Measurements from ENCODE around the gene ARHGEF12.

Gene ARHGEF12

GRCh38 chr11:120404495-120404894, 68.3 kb downstream of the ARHGEF12 start:
- no peaks in the 10 kb centered on the region for H3K9me3 ChIP-seq (ENCODE audit: control insufficient read depth in 1 of 2, low read length in 2 of 2)
- no peaks in the 10 kb centered on the region for H3K27me3 ChIP-seq (ENCODE audit: control insufficient read depth in 1 of 2, insufficient read depth in 2 of 2, low read length in 2 of 2)
- H3K4me1 ChIP-seq (ENCODE audit: control insufficient read depth in 1 of 2, insufficient read depth in 2 of 2, low read length in 2 of 2): peaks cover 15 to 19% of the 10 kb centered on the region in 2 donors
- peaks cover 2 to 9% of the 10 kb centered on the region in 2 donors for H3K36me3 ChIP-seq (ENCODE audit: control insufficient read depth in 1 of 2, insufficient read depth in 2 of 2, low read length in 2 of 2)
- no peak overlapping the region for H3K9ac ChIP-seq (ENCODE audit: low read depth in 1 of 2, low read length in 2 of 2)
- H3K4me3 ChIP-seq (ENCODE audit: low read depth in 1 of 2, low read length in 2 of 2): no peak overlapping the region
- no peak overlapping the region for H3K27ac ChIP-seq (ENCODE audit: low read depth, low read length)

DNA sequence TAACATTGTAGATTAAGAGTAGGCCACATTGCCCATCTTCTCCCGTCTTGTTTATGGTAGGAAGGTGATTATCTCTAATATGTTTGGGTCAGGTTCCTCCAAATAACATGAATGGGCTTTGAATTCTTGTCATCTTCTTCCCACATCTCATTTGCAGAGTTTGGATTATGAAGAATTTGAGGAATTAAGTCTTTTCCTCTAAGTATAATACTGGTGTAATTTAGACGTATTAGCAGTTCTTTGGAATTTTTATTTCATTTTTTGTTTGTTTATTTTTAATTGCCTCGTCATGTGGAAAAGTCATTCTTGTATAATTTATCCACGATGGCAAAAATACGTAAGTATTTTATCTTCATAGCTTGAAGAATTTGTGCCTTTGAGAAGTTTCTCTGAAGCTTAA, 73.4 kb downstream of the ARHGEF12 start:
- Histone ChIP-seq H3K27me3 (ENCODE audit: control insufficient read depth in 1 of 2, insufficient read depth in 2 of 2, low read length in 2 of 2) (no peaks in the 10 kb centered on the region), H3K4me3 (ENCODE audit: low read depth in 1 of 2, low read length in 2 of 2) (no peak overlapping the region), H3K9me3 (ENCODE audit: control insufficient read depth in 1 of 2, low read length in 2 of 2) (no peaks in the 10 kb centered on the region), H3K9ac (ENCODE audit: low read depth in 1 of 2, low read length in 2 of 2) (no peak overlapping the region), H3K4me1 (ENCODE audit: control insufficient read depth in 1 of 2, insufficient read depth in 2 of 2, low read length in 2 of 2) (no peaks in the 10 kb centered on the region), H3K36me3 (ENCODE audit: control insufficient read depth in 1 of 2, insufficient read depth in 2 of 2, low read length in 2 of 2) (peaks cover 2 to 14% of the 10 kb centered on the region in 2 donors), H3K27ac (ENCODE audit: low read depth, low read length) (no peak overlapping the region)

DNA sequence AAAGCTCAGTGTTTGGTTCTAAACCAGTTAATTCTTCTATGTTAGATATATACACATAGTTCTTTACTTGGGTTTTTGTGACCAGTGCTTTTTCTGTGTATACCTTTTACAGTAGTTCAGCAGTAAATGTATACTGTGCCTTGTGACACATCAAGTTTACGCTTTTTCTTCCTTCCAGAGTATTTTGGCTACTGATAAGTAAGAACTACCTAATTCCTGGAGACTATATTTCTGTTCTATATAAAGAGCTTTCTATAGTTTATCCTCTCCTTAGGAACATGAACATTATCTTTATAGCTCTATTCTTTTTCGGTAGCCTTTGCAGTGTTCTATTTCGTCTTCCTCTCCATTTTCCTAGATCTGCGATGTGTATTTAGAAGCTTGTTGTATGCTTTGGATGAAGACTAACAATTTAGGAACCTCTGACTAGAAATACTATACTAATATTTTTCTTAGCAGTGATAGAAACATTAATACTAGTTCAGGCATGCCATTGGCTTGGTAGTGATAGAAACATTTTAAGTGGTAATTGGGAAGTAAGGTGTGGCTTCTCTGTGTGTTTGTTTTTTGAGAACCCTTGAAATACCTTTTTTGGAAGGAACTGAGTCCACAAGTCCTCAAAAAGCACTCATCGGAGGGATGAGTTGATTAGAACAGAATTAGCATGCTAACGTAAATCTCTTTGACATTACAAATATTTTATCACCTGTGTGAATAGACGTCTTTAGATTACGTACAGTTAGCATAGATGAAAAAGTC, 74.6 kb downstream of the ARHGEF12 start:
- no peaks in the 10 kb centered on the region for H3K4me1 ChIP-seq (ENCODE audit: control insufficient read depth in 1 of 2, insufficient read depth in 2 of 2, low read length in 2 of 2)
- H3K4me3 ChIP-seq (ENCODE audit: low read depth in 1 of 2, low read length in 2 of 2): no peak overlapping the region
- peaks cover 2 to 14% of the 10 kb centered on the region in 2 donors for H3K36me3 ChIP-seq (ENCODE audit: control insufficient read depth in 1 of 2, insufficient read depth in 2 of 2, low read length in 2 of 2)
- H3K27me3 ChIP-seq (ENCODE audit: control insufficient read depth in 1 of 2, insufficient read depth in 2 of 2, low read length in 2 of 2): no peaks in the 10 kb centered on the region
- H3K9ac ChIP-seq (ENCODE audit: low read depth in 1 of 2, low read length in 2 of 2): no peak overlapping the region
- no peak overlapping the region for H3K27ac ChIP-seq (ENCODE audit: low read depth, low read length)
- H3K9me3 ChIP-seq (ENCODE audit: control insufficient read depth in 1 of 2, low read length in 2 of 2): no peaks in the 10 kb centered on the region

DNA sequence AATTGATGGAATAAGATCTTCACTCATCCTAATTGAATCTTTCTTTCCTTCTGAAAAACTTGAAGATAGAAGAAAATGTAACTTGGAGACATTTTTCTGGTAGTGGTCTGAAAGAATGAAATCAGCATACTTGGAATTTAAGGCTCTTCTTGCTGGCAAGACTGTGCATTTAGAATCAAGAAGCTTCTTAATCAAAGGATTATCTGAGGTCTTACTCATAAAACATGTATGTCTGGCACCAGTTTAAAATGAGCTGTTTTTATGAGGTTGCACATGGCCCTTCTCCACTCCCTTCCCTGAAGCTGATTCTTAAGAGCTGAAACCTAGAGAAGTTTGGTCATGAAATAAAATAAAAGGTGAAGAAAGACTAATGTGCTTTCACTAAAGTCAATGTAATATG, 77.3 kb downstream of the ARHGEF12 start:
- Histone ChIP-seq H3K9me3 (ENCODE audit: control insufficient read depth in 1 of 2, low read length in 2 of 2) (no peaks in the 10 kb centered on the region), H3K9ac (ENCODE audit: low read depth in 1 of 2, low read length in 2 of 2) (no peak overlapping the region), H3K4me3 (ENCODE audit: low read depth in 1 of 2, low read length in 2 of 2) (no peak overlapping the region), H3K36me3 (ENCODE audit: control insufficient read depth in 1 of 2, insufficient read depth in 2 of 2, low read length in 2 of 2) (peaks cover 2 to 14% of the 10 kb centered on the region in 2 donors), H3K4me1 (ENCODE audit: control insufficient read depth in 1 of 2, insufficient read depth in 2 of 2, low read length in 2 of 2) (no peaks in the 10 kb centered on the region), H3K27ac (ENCODE audit: low read depth, low read length) (no peak overlapping the region), H3K27me3 (ENCODE audit: control insufficient read depth in 1 of 2, insufficient read depth in 2 of 2, low read length in 2 of 2) (no peaks in the 10 kb centered on the region)

- H3K27me3 ChIP-seq (ENCODE audit: control insufficient read depth in 1 of 2, insufficient read depth in 2 of 2, low read length in 2 of 2): no peaks in the 10 kb centered on the region
- no peaks in the 10 kb centered on the region for H3K9me3 ChIP-seq (ENCODE audit: control insufficient read depth in 1 of 2, low read length in 2 of 2)
- H3K9ac ChIP-seq (ENCODE audit: low read depth in 1 of 2, low read length in 2 of 2): no peak overlapping the region
- peaks cover 6 to 8% of the 10 kb centered on the region in 2 donors for H3K36me3 ChIP-seq (ENCODE audit: control insufficient read depth in 1 of 2, insufficient read depth in 2 of 2, low read length in 2 of 2)
- H3K4me1 ChIP-seq (ENCODE audit: control insufficient read depth in 1 of 2, insufficient read depth in 2 of 2, low read length in 2 of 2): peaks cover 5 to 8% of the 10 kb centered on the region in 2 donors
- H3K27ac ChIP-seq (ENCODE audit: low read depth, low read length): no peak overlapping the region
- no peak overlapping the region for H3K4me3 ChIP-seq (ENCODE audit: low read depth in 1 of 2, low read length in 2 of 2)
These were observed 84.4 kb downstream of the ARHGEF12 start for GRCh38 chr11:120420572-120420971.

- Histone ChIP-seq H3K27me3 (ENCODE audit: control insufficient read depth in 1 of 2, insufficient read depth in 2 of 2, low read length in 2 of 2) (no peaks in the 10 kb centered on the region), H3K9me3 (ENCODE audit: control insufficient read depth in 1 of 2, low read length in 2 of 2) (no peaks in the 10 kb centered on the region), H3K36me3 (ENCODE audit: control insufficient read depth in 1 of 2, insufficient read depth in 2 of 2, low read length in 2 of 2) (peaks cover 6 to 9% of the 10 kb centered on the region in 2 donors), H3K4me3 (ENCODE audit: low read depth in 1 of 2, low read length in 2 of 2) (peak overlapping the region in 1 of 2 donors; percentile 48), H3K27ac (ENCODE audit: low read depth, low read length) (no peak overlapping the region), H3K9ac (ENCODE audit: low read depth in 1 of 2, low read length in 2 of 2) (no peak overlapping the region), H3K4me1 (ENCODE audit: control insufficient read depth in 1 of 2, insufficient read depth in 2 of 2, low read length in 2 of 2) (peaks cover 5 to 8% of the 10 kb centered on the region in 2 donors)
These were observed 88.2 kb downstream of the ARHGEF12 start for GRCh38 chr11:120424185-120424969.

DNA sequence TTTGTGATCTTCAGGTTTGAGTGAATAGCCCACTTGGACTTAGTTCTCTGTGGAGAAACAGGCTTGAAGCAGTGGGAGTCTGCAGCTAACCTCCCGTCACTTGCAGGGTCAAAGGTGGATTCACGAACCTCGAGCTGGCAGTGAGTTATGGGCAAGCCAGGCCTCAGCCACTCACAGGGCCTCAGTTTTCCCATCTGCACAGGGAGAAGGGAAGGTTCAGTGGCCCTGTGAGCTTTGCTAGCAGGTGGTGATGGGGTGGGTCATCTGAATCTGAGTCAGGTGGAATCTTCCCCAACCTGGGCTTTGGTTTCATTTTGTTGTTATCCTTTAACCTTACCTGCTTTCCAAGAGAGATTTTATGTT, 88.7 kb downstream of the ARHGEF12 start:
- Histone ChIP-seq H3K9me3 (ENCODE audit: control insufficient read depth in 1 of 2, low read length in 2 of 2) (no peaks in the 10 kb centered on the region), H3K9ac (ENCODE audit: low read depth in 1 of 2, low read length in 2 of 2) (no peak overlapping the region), H3K4me1 (ENCODE audit: control insufficient read depth in 1 of 2, insufficient read depth in 2 of 2, low read length in 2 of 2) (peaks cover 5 to 8% of the 10 kb centered on the region in 2 donors), H3K27ac (ENCODE audit: low read depth, low read length) (no peak overlapping the region), H3K36me3 (ENCODE audit: control insufficient read depth in 1 of 2, insufficient read depth in 2 of 2, low read length in 2 of 2) (peaks cover 6 to 14% of the 10 kb centered on the region in 2 donors), H3K27me3 (ENCODE audit: control insufficient read depth in 1 of 2, insufficient read depth in 2 of 2, low read length in 2 of 2) (no peaks in the 10 kb centered on the region), H3K4me3 (ENCODE audit: low read depth in 1 of 2, low read length in 2 of 2) (peak overlapping the region in 1 of 2 donors; percentile 48)

DNA sequence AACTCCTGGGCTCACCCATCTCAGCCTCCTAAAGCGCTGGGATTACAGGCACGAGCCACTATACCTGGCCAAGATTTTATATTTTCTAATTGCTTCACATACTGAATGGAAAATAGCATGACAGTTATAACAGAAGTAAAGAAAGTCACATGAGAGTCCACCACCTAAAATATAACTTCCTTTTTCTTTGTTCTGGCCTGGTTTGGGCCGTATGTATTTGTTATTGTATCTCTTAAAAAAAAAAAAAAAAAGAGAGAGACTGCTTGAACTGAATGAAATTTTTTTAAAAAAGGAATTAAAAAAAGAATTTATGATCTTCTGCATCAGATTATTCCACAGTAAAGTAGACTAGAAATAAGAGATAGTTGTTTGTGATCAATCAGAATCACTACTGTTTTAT, 89.3 kb downstream of the ARHGEF12 start:
- H3K27me3 ChIP-seq (ENCODE audit: control insufficient read depth in 1 of 2, insufficient read depth in 2 of 2, low read length in 2 of 2): no peaks in the 10 kb centered on the region
- peaks cover 5 to 8% of the 10 kb centered on the region in 2 donors for H3K4me1 ChIP-seq (ENCODE audit: control insufficient read depth in 1 of 2, insufficient read depth in 2 of 2, low read length in 2 of 2)
- no peak overlapping the region for H3K9ac ChIP-seq (ENCODE audit: low read depth in 1 of 2, low read length in 2 of 2)
- no peak overlapping the region for H3K27ac ChIP-seq (ENCODE audit: low read depth, low read length)
- H3K9me3 ChIP-seq (ENCODE audit: control insufficient read depth in 1 of 2, low read length in 2 of 2): no peaks in the 10 kb centered on the region
- no peak overlapping the region for H3K4me3 ChIP-seq (ENCODE audit: low read depth in 1 of 2, low read length in 2 of 2)
- H3K36me3 ChIP-seq (ENCODE audit: control insufficient read depth in 1 of 2, insufficient read depth in 2 of 2, low read length in 2 of 2): peaks cover 6 to 13% of the 10 kb centered on the region in 2 donors

DNA sequence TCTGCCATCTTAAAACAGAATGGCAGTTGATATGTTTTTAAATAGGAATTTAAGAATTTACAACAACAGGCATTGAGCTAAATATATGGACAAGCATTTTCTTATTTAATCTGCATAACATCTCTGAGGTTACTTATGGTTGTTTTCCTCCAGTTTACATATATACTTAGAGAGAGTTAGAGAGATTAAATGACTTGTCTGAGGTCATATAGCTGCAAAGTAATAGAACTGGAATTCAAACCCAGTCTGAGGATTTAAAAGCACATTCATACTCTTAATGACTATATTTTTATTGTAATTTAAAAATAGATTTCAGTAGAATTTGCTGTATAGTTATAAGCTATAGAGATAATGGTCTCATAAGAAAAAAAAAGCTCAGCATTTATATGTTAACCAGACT, 93.9 kb downstream of the ARHGEF12 start:
- no peaks in the 10 kb centered on the region for H3K9me3 ChIP-seq (ENCODE audit: control insufficient read depth in 1 of 2, low read length in 2 of 2)
- H3K9ac ChIP-seq (ENCODE audit: low read depth in 1 of 2, low read length in 2 of 2): no peak overlapping the region
- H3K4me1 ChIP-seq (ENCODE audit: control insufficient read depth in 1 of 2, insufficient read depth in 2 of 2, low read length in 2 of 2): peaks cover 0 to 15% of the 10 kb centered on the region in 2 donors
- H3K27ac ChIP-seq (ENCODE audit: low read depth, low read length): no peak overlapping the region
- no peak overlapping the region for H3K4me3 ChIP-seq (ENCODE audit: low read depth in 1 of 2, low read length in 2 of 2)
- peaks cover 0 to 9% of the 10 kb centered on the region in 2 donors for H3K36me3 ChIP-seq (ENCODE audit: control insufficient read depth in 1 of 2, insufficient read depth in 2 of 2, low read length in 2 of 2)
- H3K27me3 ChIP-seq (ENCODE audit: control insufficient read depth in 1 of 2, insufficient read depth in 2 of 2, low read length in 2 of 2): no peaks in the 10 kb centered on the region

DNA sequence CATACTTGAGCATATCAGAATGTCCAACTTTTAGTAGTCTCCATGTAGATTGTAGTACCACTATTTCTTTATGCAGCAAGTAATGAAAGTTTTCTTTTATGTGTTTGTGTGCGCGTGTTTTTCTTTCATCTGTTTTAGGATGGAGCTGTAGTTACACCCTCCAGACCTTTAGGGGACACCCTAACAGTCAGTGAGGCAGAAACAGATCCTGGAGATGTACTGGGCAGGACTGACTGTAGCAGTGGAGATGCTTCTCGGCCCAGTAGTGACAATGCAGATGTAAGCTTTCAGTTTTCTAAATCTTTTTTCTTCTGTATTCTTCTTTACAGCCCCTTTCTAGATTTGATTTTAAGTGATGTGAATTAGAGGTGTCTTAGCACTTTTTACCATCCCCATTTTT, 95.4 kb downstream of the ARHGEF12 start:
- Histone ChIP-seq H3K27ac (ENCODE audit: low read depth, low read length) (no peak overlapping the region), H3K9ac (ENCODE audit: low read depth in 1 of 2, low read length in 2 of 2) (no peak overlapping the region)

More for the DNA sequence above, 95.4 kb downstream of the ARHGEF12 start:
- peaks cover 0 to 15% of the 10 kb centered on the region in 2 donors for H3K4me1 ChIP-seq (ENCODE audit: control insufficient read depth in 1 of 2, insufficient read depth in 2 of 2, low read length in 2 of 2)
- H3K27me3 ChIP-seq (ENCODE audit: control insufficient read depth in 1 of 2, insufficient read depth in 2 of 2, low read length in 2 of 2): no peaks in the 10 kb centered on the region
- no peak overlapping the region for H3K4me3 ChIP-seq (ENCODE audit: low read depth in 1 of 2, low read length in 2 of 2)
- H3K36me3 ChIP-seq (ENCODE audit: control insufficient read depth in 1 of 2, insufficient read depth in 2 of 2, low read length in 2 of 2): peaks cover 0 to 9% of the 10 kb centered on the region in 2 donors
- no peaks in the 10 kb centered on the region for H3K9me3 ChIP-seq (ENCODE audit: control insufficient read depth in 1 of 2, low read length in 2 of 2)
